ENCODE results near the gene MED25. TPM values are rescaled to one million over a fixed set of nuclear protein-coding genes. Genes with fewer than 3 reads are reported as not detected.

The MED25 gene
- total RNA-seq, 2 experiments from 2014 or later: 35.7 to 38.7 TPM

DNA sequence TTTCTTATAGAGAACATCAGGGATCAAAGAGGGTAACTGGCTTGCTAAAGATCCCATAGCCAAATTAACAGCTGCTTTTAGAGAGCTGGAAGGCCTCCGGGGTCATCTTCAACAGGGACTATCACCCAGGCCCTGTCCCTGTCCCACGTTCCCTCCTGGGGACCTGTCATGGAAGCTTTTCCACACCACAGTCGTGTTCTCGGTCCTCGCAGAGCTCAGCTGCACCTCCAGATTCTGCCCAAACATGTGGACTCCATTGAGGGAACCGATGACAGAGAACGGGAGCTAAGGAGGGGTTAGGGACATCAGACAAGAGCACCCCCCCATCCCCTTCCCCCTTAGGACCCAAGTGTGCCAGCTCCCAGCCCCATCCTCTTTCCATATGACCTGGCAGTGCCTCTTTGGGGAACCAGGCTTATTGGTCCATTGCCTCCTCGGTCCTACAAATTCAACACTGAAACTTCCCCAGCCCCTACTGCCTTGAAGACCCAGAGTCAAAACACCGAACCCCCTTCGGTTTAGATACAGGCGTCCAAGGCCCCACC, 5.6 kb upstream of the MED25 start:
- Mint-ChIP-seq H3K4me1 (ENCODE audit: low read depth) (peaks cover 36% of the 10 kb centered on the region), H3K36me3 (ENCODE audit: low read depth) (peaks cover 7% of the 10 kb centered on the region), H3K4me3 (peak overlapping the region; percentile 85), H3K9me3 (no peaks in the 10 kb centered on the region), H3K27me3 (no peaks in the 10 kb centered on the region), H3K27ac (peak overlapping the region; percentile 95)
- TF ChIP-seq, protein P1, sequence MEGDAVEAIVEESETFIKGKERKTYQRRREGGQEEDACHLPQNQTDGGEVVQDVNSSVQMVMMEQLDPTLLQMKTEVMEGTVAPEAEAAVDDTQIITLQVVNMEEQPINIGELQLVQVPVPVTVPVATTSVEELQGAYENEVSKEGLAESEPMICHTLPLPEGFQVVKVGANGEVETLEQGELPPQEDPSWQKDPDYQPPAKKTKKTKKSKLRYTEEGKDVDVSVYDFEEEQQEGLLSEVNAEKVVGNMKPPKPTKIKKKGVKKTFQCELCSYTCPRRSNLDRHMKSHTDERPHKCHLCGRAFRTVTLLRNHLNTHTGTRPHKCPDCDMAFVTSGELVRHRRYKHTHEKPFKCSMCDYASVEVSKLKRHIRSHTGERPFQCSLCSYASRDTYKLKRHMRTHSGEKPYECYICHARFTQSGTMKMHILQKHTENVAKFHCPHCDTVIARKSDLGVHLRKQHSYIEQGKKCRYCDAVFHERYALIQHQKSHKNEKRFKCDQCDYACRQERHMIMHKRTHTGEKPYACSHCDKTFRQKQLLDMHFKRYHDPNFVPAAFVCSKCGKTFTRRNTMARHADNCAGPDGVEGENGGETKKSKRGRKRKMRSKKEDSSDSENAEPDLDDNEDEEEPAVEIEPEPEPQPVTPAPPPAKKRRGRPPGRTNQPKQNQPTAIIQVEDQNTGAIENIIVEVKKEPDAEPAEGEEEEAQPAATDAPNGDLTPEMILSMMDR (IDR thresholded peaks at IDR 0.05): no peak
- ChIA-PET CTCF (interaction anchor here (0.7 kb wide), 1 partner anchor 39 kb away, joined by 3 read pairs; no protein-coding TSS in a partner anchor), POLR2A (interaction anchor here (0.8 to 2.5 kb wide), 8 partner anchors 8 to 232 kb away, joined by 3 to 7 read pairs (median 4); partner anchors contain the start of genes AKT1S1, NOSIP and TBC1D17)
- intact Hi-C loops (cut with micrococcal nuclease): no loop called here
- DNase-seq: no peak
- no peak for ATAC-seq

DNA sequence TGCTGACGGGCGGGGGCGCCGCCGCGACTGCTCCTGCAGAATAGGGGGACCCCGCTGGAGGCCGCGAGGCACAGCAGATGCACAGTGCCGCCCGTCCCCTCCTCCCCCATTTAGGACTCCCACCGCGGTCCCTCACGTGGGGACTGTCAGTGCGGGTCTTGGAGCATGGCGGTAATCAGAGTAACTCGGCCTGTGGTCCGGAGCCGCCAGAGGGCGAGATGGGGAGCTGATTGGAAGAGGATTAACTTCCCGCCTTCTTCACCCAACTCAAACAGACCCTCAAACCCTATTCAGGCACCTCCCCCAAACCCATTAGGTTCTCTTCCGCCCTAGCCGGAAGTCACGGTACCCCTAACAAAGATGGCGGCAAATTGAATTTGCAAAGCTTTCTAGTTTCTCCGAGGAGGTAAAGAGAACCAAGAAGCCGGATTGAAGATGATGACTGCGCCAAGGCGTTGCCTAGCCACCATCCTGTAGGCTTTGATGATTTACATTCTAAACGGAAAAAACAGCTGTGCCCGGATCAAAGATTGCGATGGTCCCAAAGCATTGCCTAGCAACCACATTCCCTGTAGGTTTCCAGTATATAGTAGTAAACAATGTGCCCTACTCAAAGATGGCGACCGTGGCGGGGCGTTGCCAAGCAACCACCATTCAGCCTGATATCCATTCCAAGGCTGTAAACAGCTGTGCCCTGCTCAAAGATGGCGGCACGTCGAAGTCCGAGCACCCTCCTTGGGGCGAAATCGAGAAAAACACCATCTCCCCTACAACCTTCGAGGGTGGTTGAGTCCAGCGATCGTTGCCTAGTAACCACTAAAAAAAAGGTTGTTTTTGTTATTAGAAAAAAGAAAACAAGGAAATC, 4.9 kb upstream of the MED25 start, which contains the start of gene FUZ:
TSS of gene FUZ (minus strand) at position 296 of the 865 bp plus-strand sequence. CDS start at position 110, 186 bp downstream.
- peak within 1 kb of the TSS; percentile 85 for H3K4me3 Mint-ChIP-seq
- intact Hi-C loops (cut with micrococcal nuclease): no loop called here

DNA sequence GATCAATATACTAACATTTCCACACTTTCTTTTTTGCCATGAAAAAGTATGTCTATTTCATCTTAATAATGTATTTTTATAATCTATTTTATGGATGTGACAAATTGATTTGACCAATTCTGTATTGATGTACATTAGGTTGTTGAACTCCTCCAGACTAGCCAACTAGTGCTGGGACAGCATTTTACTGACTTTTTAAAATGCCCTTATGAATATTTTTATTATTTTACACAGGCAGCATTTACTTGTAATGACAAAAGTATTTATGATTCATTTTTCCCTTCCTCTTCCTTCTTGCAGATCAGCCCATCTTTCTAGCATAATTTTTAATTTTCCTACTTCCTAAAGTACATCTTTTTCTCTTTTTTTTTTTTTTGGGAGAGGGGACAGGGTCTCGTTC, 4.1 kb upstream of the MED25 start:
- no peaks in the 10 kb centered on the region for H3K9me3 Mint-ChIP-seq
- peaks cover 5% of the 10 kb centered on the region for H3K36me3 Mint-ChIP-seq (ENCODE audit: low read depth)
- no peak for DNase-seq
- ATAC-seq: no peak
- peak overlapping the region; percentile 85 for H3K4me3 Mint-ChIP-seq
- intact Hi-C loops (cut with micrococcal nuclease): no loop called here
- POLR2A ChIA-PET: interaction anchor here (0.9 to 1.5 kb wide), 5 partner anchors 10 to 149 kb away, joined by 3 to 7 read pairs (median 3); partner anchors contain the start of genes AKT1S1, BCL2L12, IRF3 and TBC1D17
- CTCF ChIA-PET: interaction anchor here (0.9 kb wide), 1 partner anchor 11 kb away, joined by 3 read pairs; no protein-coding TSS in a partner anchor
- H3K4me1 Mint-ChIP-seq (ENCODE audit: low read depth): peaks cover 24% of the 10 kb centered on the region
- TF ChIP-seq, protein P1 (IDR thresholded peaks at IDR 0.05): no peak
- H3K27ac Mint-ChIP-seq: peak overlapping the region; percentile 21
- no peaks in the 10 kb centered on the region for H3K27me3 Mint-ChIP-seq

More for the DNA sequence above, 4.9 kb upstream of the MED25 start, which contains the start of gene FUZ:
- DNase-seq (peak; percentile 98), ATAC-seq (peak; percentile 69)
- H3K27ac Mint-ChIP-seq: peak within 1 kb of the TSS; percentile 95
- no peaks in the 10 kb centered on the region for H3K9me3 Mint-ChIP-seq
- peaks cover 7% of the 10 kb centered on the region for H3K36me3 Mint-ChIP-seq (ENCODE audit: low read depth)
- ChIA-PET CTCF (interaction anchor here (0.9 kb wide), 1 partner anchor 12 kb away, joined by 3 read pairs; no protein-coding TSS in a partner anchor), POLR2A (interaction anchor here (0.6 to 2.5 kb wide), 13 partner anchors 8 to 324 kb away, joined by 3 to 7 read pairs (median 4); partner anchors contain the start of genes AKT1S1, BCL2L12, IRF3 and NOSIP)
- H3K27me3 Mint-ChIP-seq: no peaks in the 10 kb centered on the region
- TF ChIP-seq, protein P1 (IDR thresholded peaks at IDR 0.05): no peak
- peaks cover 30% of the 10 kb centered on the region for H3K4me1 Mint-ChIP-seq (ENCODE audit: low read depth)

DNA sequence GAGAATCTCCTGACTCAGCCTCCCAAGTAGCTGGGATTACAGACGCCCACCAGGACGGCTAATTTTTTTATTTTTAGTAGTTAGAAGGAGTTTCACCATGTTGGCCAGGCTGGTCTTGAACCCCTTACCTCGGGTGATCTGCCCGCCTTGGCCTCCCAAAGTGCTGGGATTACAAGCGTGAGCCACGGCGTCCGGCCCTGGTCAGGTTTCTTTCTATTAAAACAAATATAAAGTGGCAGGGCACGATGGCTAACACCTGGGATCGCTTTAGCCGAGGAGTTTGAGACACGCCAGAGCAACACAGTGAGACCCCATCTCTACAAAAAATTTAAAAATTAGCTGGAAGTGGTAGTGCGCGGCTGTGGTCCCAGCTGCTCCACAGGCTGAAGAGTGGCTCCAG, 1.5 kb upstream of the MED25 start:
- Mint-ChIP-seq H3K9me3 (no peaks in the 10 kb centered on the region), H3K4me3 (no peak overlapping the region), H3K27ac (no peak overlapping the region), H3K4me1 (ENCODE audit: low read depth) (peaks cover 23% of the 10 kb centered on the region), H3K27me3 (no peaks in the 10 kb centered on the region), H3K36me3 (ENCODE audit: low read depth) (no peaks in the 10 kb centered on the region)
- DNase-seq (no peak), ATAC-seq (no peak)
- ChIA-PET POLR2A (no interaction called here), CTCF (no interaction called here)
- TF ChIP-seq, protein P1 (IDR thresholded peaks at IDR 0.05): no peak
- intact Hi-C loops (cut with micrococcal nuclease): no loop called here
